GM10266 (cell line): ENCODE measurements around the gene GTF3C1.

Source experiments
- DNase-seq: peaks from one replicate; pipeline ENCODE4 v3.0.0; 2012; ENCODE audit errors: extremely low spot score
- CTCF ChIP-seq: IDR thresholded peaks from 2 replicates; pipeline ENCODE4 v1.5.1; 2012; ENCODE audit warnings: mild to moderate bottlenecking, low read depth; ENCODE audit not compliant: control insufficient read depth, insufficient read depth; ENCODE audit errors: missing control alignments

The GTF3C1 gene

GRCh38 chr16:27591837-27592236 is 42.1 kb upstream of the GTF3C1 start:
- no peak for TF ChIP-seq CTCF
- no peak for DNase-seq

- no peak for TF ChIP-seq CTCF
- DNase-seq = no peak
Observed at GRCh38 chr16:27588057-27588456, 38.3 kb upstream of the GTF3C1 start.

- no peak for DNase-seq
- TF ChIP-seq CTCF = no peak
Observed at GRCh38 chr16:27586711-27587110, 37.0 kb upstream of the GTF3C1 start.

- DNase-seq = no peak
- no peak for TF ChIP-seq CTCF
Observed at GRCh38 chr16:27585200-27585599, 35.5 kb upstream of the GTF3C1 start.

GRCh38 chr16:27583634-27584033 is 33.9 kb upstream of the GTF3C1 start:
- no peak for DNase-seq
- TF ChIP-seq CTCF = no peak

GRCh38 chr16:27582883-27583282 is 33.2 kb upstream of the GTF3C1 start:
- no peak for DNase-seq
- no peak for TF ChIP-seq CTCF

GRCh38 chr16:27579087-27579980 is 29.6 kb upstream of the GTF3C1 start:
- no peak for DNase-seq
- no peak for TF ChIP-seq CTCF
